Measurements from ENCODE around the gene RELB. TPM values are rescaled to one million over a fixed set of nuclear protein-coding genes. Genes with fewer than 3 reads are reported as not detected.
A peak's percentile ranks its signal among the peaks of the same experiment; 100 is the strongest.

RELB gene
- total and polyA plus RNA-seq, 7 donors, result 6.5 to 44.0 (median 13.2) TPM

DNA sequence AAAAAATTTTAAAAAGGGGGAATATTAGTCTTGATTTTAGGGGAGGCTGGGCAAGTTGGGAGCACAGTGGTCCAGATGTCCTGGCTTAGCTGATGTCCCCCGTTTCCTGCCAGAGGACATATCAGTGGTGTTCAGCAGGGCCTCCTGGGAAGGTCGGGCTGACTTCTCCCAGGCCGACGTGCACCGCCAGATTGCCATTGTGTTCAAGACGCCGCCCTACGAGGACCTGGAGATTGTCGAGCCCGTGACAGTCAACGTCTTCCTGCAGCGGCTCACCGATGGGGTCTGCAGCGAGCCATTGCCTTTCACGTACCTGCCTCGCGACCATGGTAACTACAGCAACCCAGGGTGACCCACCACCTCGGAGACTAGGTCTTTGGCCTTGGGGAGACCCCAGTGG, 31.2 kb downstream of the RELB start:
- Histone ChIP-seq H3K4me3 (no peak overlapping the region), H3K36me3 (ENCODE audit: insufficient read depth in 1 of 2, low read depth in 1 of 2) (peaks cover 3 to 96% of the 10 kb centered on the region in 2 donors), H3K27ac (no peak overlapping the region), H3K4me1 (no peaks in the 10 kb centered on the region), H3K9me3 (no peaks in the 10 kb centered on the region), H3K27me3 (ENCODE audit: insufficient read depth in 3 of 3, low read length in 2 of 3) (no peaks in the 10 kb centered on the region)
- ATAC-seq, result no peak
- TF ChIP-seq CTCF (IDR thresholded peaks at IDR 0.05), result no peak
- intact Hi-C loops (cut with DNase I), result no loop called here
- no peak for DNase-seq
- 85 to 88% (median 88%) methylated on average over 18 of the region's 18 CpGs for WGBS, 3 donors

- no peak overlapping the region for H3K4me3 ChIP-seq
- WGBS, 3 donors, result 96% methylated on average over 6 of the region's 6 CpGs
- ATAC-seq, result no peak
- no peak for DNase-seq
- H3K27me3 ChIP-seq (ENCODE audit: insufficient read depth in 3 of 3, low read length in 2 of 3), result no peaks in the 10 kb centered on the region
- H3K27ac ChIP-seq, result no peak overlapping the region
- H3K9me3 ChIP-seq, result no peaks in the 10 kb centered on the region
- intact Hi-C loops (cut with DNase I), result no loop called here
- no peak for TF ChIP-seq CTCF (IDR thresholded peaks at IDR 0.05)
- H3K4me1 ChIP-seq, result peaks cover 13% of the 10 kb centered on the region
- peaks cover 3 to 75% of the 10 kb centered on the region in 2 donors for H3K36me3 ChIP-seq (ENCODE audit: insufficient read depth in 1 of 2, low read depth in 1 of 2)
Measured at GRCh38 chr19:45035755-45036154, 34.5 kb downstream of the RELB start.

- TF ChIP-seq CTCF (IDR thresholded peaks at IDR 0.05), result no peak
- no peaks in the 10 kb centered on the region for H3K27me3 ChIP-seq (ENCODE audit: insufficient read depth in 3 of 3, low read length in 2 of 3)
- ATAC-seq (no peak), DNase-seq (no peak)
- H3K36me3 ChIP-seq (ENCODE audit: insufficient read depth in 1 of 2, low read depth in 1 of 2), result peaks cover 3 to 75% of the 10 kb centered on the region in 2 donors
- no peak overlapping the region for H3K4me3 ChIP-seq
- H3K4me1 ChIP-seq, result peaks cover 26% of the 10 kb centered on the region
- WGBS, 3 donors, result 89 to 91% (median 91%) methylated on average over 37 of the region's 37 CpGs
- H3K9me3 ChIP-seq, result no peaks in the 10 kb centered on the region
- no peak overlapping the region for H3K27ac ChIP-seq
- intact Hi-C loops (cut with DNase I), result no loop called here
Measured at GRCh38 chr19:45037393-45038169, 36.3 kb downstream of the RELB start.

- no peak for TF ChIP-seq CTCF (IDR thresholded peaks at IDR 0.05)
- DNase-seq (peak; percentile 91 to 95), ATAC-seq (peak; percentile 98 to 99 (median 99))
- intact Hi-C loops (cut with DNase I), result no loop called here
- Histone ChIP-seq H3K27ac (peak within 1 kb of the TSS; percentile 97), H3K9me3 (no peaks in the 10 kb centered on the region), H3K4me3 (peak within 1 kb of the TSS; percentile 97), H3K27me3 (ENCODE audit: insufficient read depth in 3 of 3, low read length in 2 of 3) (no peaks in the 10 kb centered on the region), H3K4me1 (peaks cover 26% of the 10 kb centered on the region), H3K36me3 (ENCODE audit: insufficient read depth in 1 of 2, low read depth in 1 of 2) (peaks cover 3 to 77% of the 10 kb centered on the region in 2 donors)
- 2% methylated on average over 43 to 62 of the region's 62 CpGs for WGBS, 3 donors
Measured at GRCh38 chr19:45038931-45039893, 37.9 kb downstream of the RELB start, which contains the start of gene CLASRP. TSS of gene CLASRP (plus strand) at chr19:45039045. CDS start at chr19:45040213, 1,168 bp downstream.
